ENCODE results near the gene RAB18. TPM values are rescaled to one million over a fixed set of nuclear protein-coding genes. Genes with fewer than 3 reads are reported as not detected.

Gene RAB18
- total and polyA plus RNA-seq, 2 of the 8 experiments (the other 6 are each of a cell fraction or from before 2014, with no cell fraction given): 14.7 to 69.7 TPM

GRCh38 chr10:27537166-27537565, 33.1 kb downstream of the RAB18 start:
- Histone ChIP-seq H3K27me3 (replicated peaks in 1 of 4; ENCODE audit: control insufficient read depth in 3 of 4, extremely low read depth in 1 of 4, insufficient read depth in 3 of 4, low read length in 3 of 4) (no peaks in the 10 kb centered on the region), H4K5ac (ENCODE audit: insufficient read length, low read depth, low read length) (no peak overlapping the region), H3K4ac (replicated peaks; ENCODE audit: insufficient read length, low read depth, low read length) (no peak overlapping the region), H2BK12ac (ENCODE audit: low read depth, low read length) (no peak overlapping the region), H3K56ac (replicated peaks; ENCODE audit: insufficient read length, low read depth, low read length) (no peak overlapping the region), H3K79me1 (ENCODE audit: low read depth, low read length) (no peaks in the 10 kb centered on the region), H4K8ac (ENCODE audit: extremely low read depth, insufficient read depth, low read length) (no peak overlapping the region), H3K4me3 (ENCODE audit: extremely low read depth in 1 of 4, insufficient read depth in 2 of 4, low read depth in 3 of 4, low read length in 4 of 4) (no peak overlapping the region), H2BK120ac (replicated peaks; ENCODE audit: low read depth, low read length) (no peak overlapping the region), H3K79me2 (ENCODE audit: control insufficient read depth in 1 of 2, insufficient read depth in 2 of 2, low read length in 2 of 2) (no peaks in the 10 kb centered on the region), H2BK5ac (ENCODE audit: low read depth, low read length) (no peak overlapping the region), H3K36me3 (ENCODE audit: control insufficient read depth in 2 of 4, insufficient read depth in 4 of 4, low read length in 3 of 4) (peaks cover 0 to 29% (median 4%) of the 10 kb centered on the region in 4 experiments; a peak in 3 of 8 replicates), H3K18ac (ENCODE audit: extremely low read depth, low read length) (no peak overlapping the region), H3K9me3 (ENCODE audit: insufficient read depth in 2 of 2, low read depth in 1 of 2, low read length in 1 of 2) (no peaks in the 10 kb centered on the region), H3K27ac (ENCODE audit: low read depth, low read length) (no peak overlapping the region), H3K14ac (ENCODE audit: insufficient read length) (no peak overlapping the region), H2AFZ (ENCODE audit: low read length) (no peak overlapping the region), H3K23me2 (ENCODE audit: low read depth, low read length) (no peaks in the 10 kb centered on the region), H4K20me1 (replicated peaks in 1 of 2; ENCODE audit: control insufficient read depth in 1 of 2, insufficient read depth in 2 of 2, low read length in 2 of 2) (no peaks in the 10 kb centered on the region), H2AK5ac (ENCODE audit: low read depth, low read length) (no peak overlapping the region), H2BK20ac (ENCODE audit: low read length) (no peak overlapping the region), H3K4me1 (replicated peaks in 1 of 4; ENCODE audit: control insufficient read depth in 3 of 4, insufficient read depth in 4 of 4, low read length in 3 of 4) (peaks cover 0 to 7% (median 0%) of the 10 kb centered on the region in 4 experiments; a peak in 1 of 7 replicates), H3K23ac (ENCODE audit: insufficient read length) (no peak overlapping the region), H2BK15ac (ENCODE audit: low read length) (no peak overlapping the region), H3K4me2 (ENCODE audit: insufficient read depth in 1 of 2, low read depth in 2 of 2, low read length in 2 of 2) (no peak overlapping the region), H3K9ac (replicated peaks in 1 of 4; ENCODE audit: extremely low read depth in 1 of 4, low read depth in 3 of 4, low read length in 3 of 4) (no peak overlapping the region), H4K91ac (replicated peaks; ENCODE audit: insufficient read length, low read length) (no peak overlapping the region)
- CTCF ChIA-PET (ENCODE audit: partially characterized antibody): interaction anchor here (1.4 kb wide), 1 partner anchor 857 kb away, joined by 3 read pairs; no protein-coding TSS in a partner anchor
- FAIRE-seq (no peak), DNase-seq (ENCODE audit: low read depth in 1 of 2, low spot score in 2 of 2) (no peak)
- 98% methylated on average over 3 of the region's 3 CpGs; no CpG with 5 or more reads in 1 of the 2 experiments for WGBS, 2 experiments (ENCODE audit: extremely low coverage in 1 of 2, insufficient coverage in 1 of 2, insufficient read length in 1 of 2, insufficient replicate concordance in 2 of 2, low coverage in 1 of 2, low lambda C conversion rate in 2 of 2, missing lambda C conversion rate in 1 of 2)
- POLR2A ChIA-PET (ENCODE audit: partially characterized antibody): no interaction called here
- TF ChIP-seq JUND (IDR thresholded peaks at IDR 0.05; ENCODE audit: low read length): no peak
- no peak for TF ChIP-seq SUZ12 (IDR thresholded peaks at IDR 0.05; ENCODE audit: low read length)
- no peak for TF ChIP-seq ASH2L (IDR thresholded peaks at IDR 0.05; ENCODE audit: low read length)
- no peak for TF ChIP-seq FOSL1 (IDR thresholded peaks at IDR 0.05; ENCODE audit: insufficient read depth, low read depth, low read length)
